HG02840 (cell line): ENCODE results near the gene FCN2.

Experiments
- ATAC-seq: cut with Tn5 transposase; IDR thresholded peaks from one replicate; pipeline ENCODE4 v1.9.1; 2021; ENCODE audit warnings: mild to moderate bottlenecking, moderate library complexity, moderate number of reproducible peaks; ENCODE audit not compliant: unreplicated experiment, low FRiP score

Gene FCN2

DNA sequence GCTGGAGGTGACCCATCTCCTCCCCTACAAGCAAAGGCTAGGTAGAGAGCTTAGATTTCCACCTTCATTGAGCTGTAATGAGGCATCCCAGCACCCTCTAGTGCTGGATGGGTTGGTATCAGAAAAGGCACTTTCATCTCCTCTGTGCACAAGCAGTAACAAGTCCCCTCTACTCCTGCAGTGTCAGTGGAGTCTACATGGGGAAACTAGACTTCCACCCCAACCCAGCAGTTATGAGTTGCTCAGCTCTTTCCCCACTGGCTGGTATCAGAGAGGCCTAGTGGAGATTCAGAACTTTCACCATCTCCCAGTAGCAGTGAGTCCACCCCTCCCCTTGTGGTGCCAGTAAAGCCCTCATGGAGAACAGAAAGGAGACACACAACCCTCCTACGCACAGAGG is 19.2 kb downstream of the FCN2 start:
- ATAC-seq = no peak

DNA sequence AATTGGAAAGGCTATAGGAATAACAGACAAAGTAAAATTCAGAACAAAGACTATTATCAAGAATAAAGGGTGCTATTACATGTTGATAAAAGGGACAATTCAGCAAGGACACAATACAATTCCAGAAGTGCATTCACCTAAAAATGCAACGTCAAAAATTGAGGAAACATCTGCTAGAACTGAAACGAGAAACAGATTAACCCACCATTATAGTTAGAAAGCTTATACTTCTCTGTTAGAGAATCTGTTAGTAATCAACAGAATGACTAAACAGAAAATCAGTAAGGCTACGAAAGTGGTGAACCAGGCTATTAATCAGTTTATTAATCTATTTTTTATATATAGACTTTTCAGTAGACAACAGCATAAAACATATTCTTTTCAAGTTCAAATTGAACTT is 22.3 kb downstream of the FCN2 start:
- ATAC-seq = no peak

DNA sequence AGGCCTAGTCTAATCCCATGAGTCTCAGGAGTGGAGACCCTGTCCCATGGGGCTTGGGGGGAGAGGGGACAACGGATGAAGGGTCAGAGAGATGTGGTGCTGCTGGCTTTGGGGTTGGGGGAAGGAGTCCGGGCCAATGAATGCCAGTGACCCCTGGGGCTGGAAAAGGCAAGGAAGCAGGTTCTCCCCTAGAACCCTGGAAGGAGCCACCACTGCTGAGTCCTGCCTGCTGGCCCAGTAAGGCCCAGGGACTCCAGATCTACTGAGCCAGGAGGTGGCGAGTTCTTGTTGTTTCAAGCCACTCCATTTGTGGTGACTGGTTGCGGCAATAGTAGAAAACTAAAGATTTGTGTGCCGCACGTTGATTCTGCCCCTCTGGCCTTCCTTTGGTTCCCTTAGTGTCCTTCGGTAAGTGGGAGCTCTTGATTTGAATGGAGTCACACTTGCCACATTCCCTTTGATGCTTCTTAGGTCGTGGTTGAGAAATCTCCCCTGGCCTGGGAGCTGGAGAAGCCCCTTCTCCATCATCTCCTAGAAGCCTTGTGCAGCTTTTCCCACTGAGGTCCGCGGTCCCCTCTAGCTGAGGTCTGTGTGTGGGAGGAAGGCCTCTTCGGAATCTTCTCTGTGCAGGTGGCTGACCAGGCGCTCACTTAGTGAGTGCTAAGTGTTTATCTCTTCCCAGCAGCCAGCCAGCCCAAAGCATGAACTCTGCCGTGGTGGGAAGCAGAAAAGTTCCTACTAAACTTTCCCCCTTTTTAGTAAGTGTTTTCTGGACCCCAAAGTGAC is 28.1 kb downstream of the FCN2 start:
- no peak for ATAC-seq

DNA sequence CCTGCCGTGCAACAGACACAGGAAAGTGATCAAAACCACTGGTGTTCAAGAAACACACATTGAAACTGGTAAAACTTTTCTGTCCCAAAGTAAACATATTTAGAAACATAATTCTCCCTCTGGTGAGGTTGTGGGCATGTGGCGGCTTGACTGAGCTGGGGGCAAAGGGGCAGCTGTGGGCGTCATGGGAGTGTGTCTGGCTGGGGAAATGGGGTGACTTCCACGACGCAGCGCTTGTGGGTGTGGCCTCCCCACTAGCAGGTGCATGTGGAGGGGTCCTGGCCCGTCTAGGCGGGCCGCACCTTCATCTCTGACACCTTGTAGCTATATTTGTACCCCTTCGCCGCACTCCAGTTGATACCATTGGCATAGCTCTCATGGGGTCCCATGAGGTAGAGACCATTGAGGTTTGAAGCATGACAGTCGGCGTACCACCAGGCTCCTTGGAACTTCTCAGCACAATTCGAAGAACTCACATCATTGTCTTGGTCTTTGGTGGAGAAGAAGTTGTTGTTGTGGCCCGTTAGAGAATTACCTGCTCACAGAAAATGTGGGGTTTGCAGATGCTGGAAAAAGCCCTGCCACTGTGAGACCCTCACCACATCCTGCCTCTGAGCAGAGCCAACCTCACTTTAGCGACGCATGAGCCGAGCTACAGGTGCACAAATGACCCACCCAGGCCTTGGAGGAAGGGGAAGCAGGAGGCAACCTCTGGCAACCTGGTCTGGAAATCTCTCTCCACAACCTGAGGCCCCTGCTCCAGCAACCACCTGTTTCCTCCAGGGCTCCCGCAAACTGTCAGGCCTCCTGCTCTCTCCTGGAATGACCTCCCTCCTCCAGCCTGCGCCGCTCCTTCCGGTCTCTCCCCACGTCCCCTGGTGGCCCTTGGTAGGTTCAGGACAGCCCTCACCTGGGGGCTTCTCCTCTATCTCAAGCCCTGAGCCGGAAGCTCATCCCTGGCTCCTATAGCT is 29.2 kb downstream of the FCN2 start:
- ATAC-seq = no peak

DNA sequence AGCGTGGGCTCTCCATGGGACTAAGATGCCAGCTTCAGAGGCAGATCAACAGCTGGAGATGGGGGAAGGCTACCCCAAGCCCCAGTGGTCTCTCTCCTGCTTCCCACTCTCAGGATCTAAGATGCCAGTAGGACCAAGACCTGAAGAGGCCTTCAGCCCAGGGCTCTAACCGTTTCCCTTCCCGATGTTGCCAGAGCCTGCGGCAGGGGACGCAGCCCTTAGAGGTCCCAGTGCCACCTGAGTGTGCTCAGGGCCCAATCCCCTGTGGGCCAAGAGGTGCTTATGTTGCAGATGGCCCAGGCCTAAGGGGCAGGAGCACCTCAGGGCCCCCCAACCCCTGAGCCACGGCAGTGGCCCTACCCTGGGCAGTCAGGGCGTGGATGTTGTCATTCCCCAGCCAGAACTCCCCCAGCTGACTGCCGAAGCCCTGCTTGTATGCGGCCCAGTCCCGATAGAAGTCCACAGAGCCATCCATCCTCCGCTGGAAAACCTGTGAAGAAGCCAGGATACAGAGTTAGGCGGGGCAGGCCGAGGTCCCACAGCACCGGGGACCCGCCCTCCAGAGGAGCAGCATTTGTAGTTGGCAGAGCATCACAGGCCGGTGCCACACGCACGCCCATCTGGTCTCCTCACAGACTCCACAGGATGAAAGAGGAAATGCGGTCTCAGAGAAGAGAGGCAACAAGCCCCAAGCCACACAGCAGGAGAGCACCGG is 31.7 kb downstream of the FCN2 start:
- no peak for ATAC-seq

DNA sequence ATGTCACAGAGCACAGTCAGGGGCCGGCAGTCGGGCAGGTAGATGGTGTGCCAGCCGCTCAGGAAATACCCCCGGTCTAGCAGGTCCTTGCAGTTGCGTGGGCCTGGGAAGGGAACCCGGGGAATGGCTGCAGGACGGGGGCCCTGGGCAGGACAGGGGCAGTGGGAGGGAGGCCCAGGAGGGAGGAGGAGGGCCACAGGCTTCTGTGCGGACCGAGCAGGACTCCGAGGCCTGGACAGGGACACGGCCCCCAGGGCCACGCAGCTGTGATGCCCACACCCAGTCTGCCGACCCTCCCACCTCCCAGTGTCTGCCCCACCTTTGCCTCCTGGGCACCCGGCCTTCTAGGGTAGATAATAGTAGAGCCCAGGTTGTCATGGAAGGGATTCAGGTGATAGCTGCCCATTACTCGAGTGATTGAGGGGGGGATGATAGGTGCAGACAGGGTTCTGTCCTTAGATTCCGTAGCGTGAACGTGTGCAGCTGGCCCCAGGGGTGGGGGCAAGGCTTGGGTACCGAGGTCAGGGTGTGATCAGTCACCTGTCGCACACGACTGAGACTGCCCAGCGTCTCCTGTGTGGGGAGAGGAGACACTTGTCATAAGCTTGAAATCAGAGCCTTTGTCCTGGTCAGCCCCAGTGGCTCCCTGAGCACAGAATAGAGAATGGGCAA is 32.6 kb downstream of the FCN2 start:
- ATAC-seq = no peak

DNA sequence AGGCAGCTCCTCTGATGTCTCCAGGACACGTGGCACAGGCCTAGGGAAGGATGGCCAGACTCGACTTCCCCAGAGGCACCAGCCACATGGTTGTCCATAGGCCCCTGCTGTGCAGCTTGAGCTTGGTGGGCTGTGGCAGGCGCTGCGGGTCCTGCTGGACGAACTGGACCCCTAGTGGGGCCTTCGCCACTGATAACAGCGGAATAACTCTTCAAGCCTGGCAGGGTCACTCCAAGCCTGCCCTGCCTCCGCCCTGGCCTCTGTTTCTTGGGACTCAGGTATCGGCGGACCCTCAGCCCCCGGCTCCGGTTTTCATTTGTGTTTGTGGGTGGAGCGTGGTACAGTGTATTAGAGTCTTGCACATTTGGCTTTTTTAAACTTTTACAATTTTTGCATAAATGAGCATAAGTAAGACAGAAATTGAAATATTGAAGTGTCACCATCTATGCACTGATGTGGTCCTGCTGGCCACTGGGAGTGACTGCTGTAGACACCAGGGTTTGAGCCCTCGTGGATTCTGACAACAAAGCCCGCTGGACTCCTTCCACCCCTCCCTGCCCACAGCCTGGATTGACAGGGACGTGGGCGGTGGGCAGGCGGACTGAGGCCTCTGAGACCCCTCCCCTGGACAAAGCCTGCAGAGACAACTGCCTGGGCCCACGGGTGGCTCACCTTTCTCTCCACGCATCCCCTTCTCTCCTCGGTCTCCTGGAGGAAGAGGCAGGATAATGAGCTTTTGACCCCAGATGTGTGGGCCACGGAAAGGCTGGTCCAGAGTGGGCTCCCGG is 33.3 kb downstream of the FCN2 start:
- no peak for ATAC-seq

DNA sequence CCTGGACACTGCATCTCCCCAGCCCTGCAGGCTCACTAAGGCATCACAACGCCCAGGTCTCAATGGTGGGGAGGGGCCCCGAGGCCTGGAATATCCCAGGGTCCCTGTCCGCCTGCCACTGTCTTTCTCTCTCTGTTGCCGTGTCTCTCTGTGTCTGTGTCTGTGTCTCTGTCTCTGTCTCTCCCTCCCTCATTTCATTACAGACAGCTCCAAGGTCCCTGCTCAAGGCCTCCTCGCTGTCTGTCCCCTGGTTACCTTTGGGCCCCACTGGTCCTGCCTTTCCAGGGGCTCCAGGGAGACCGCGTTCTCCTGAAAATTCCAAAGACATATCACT is 33.9 kb downstream of the FCN2 start:
- no peak for ATAC-seq

DNA sequence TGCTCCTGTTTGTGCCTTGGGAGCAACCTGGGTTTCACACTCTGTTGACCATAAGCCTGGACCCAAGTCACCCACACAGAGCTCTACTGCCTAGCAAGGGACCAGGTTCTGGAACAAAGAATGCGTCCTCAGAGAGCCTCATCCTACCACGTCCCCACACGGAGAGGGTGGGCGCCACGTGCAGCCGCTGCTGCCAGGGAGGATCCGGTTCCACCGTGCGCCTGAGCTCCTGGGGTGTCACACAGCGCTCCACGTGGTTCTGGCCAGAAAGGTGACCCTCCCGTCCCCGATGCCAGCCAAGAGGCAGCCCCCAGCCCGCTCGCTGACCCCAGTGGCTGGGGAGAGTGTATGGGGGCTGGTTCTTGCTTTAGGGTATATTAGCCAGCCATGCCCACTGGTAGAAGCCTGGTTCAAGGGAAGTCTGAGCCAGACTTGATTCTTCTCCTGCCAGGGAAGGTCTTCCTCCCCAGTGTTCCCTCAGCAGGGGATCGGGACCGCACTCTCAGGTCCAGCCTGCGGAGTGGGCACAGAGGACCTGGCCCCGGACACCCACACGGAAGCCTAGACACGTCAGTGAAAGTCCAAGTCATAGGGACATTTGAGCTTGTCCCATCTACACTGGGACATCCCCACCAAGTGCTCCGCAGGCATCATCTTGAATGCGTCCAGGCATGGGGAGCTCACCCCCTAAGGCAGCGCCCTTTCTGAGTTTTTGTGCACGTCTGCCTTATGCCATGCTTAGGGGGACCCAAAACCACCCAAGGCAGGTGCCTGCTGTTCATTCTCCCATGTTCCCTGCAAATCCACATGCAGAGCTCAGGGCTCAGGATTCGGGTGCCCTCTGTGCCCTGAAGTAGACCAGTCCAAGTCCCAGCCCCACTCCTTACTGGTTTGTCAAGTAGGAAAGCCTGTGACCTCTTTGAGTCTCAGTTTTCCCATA is 34.7 kb downstream of the FCN2 start:
- ATAC-seq = no peak

DNA sequence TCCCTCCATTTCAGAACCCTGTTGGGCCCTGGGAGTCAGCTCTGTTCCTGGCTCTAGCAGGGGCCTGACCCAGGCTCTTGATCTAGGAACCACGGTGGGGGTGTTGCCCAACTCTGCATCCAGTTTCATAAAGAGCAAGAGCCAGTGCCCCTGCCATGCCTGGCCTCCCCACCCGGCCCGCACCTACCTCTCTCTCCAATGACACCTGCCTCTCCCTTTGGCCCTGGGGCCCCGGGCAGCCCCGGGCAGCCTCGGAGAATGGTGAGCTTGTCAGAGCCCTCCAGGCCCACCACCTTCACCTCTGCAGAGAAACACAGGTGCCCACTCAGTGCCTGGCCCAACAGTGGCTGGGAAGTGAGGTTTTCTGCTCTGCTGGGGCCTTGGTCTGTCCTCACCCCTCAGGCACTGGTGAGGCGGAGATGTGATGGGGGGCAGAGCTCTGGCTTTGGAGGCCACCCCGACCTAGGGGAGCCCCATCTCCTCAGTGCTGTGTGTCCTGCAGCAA is 35.6 kb downstream of the FCN2 start:
- ATAC-seq = no peak

DNA sequence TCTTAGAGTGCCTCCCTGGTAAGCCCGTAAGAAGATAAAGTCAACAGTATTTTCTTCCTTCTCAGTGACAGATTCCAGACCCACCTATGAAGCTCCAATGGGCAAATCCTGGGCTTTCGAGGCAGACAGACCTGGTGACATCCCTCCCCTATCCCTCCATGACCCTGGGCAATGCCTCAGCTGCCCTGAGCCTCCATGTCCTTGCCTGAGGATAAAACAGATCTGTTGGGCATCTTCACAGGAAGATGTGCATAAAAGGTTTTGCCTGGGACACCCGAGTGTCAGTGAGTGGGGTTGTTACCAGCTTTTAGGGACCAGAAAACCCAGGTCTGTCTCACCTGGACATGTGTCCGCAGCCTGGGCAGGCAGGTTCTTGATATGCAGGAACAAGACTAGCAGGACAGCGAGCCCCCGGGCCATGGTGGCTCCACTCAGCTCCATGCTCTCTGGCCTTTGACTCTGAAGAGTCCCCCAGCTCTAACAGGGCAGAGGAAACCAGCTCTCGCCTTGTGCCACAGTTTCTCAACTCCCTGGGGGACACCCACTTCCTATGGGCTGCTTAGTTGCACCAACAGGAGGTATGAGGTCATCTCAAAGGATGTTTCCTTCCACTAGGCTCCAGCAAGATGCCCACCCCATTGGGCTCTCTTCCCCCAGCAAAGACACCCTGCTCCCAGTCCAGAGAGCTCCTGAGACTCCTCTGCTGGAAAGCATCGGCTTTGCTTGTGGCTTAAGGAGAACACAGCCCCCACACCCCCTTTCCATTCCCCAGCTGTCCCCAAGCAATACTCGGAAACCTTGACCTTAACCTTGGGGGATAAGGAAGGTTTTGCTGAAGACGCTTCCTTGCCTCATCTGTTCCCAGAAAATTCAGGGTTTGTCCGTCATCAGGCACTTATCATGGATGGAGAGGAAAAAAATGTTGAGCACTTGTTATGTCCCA is 37.1 kb downstream of the FCN2 start, which contains the start of gene FCN1:
Gene FCN1 (minus strand): TSS at position 482 of the 943 bp plus-strand sequence. CDS start 41 bp downstream, at position 441.
- ATAC-seq = no peak

DNA sequence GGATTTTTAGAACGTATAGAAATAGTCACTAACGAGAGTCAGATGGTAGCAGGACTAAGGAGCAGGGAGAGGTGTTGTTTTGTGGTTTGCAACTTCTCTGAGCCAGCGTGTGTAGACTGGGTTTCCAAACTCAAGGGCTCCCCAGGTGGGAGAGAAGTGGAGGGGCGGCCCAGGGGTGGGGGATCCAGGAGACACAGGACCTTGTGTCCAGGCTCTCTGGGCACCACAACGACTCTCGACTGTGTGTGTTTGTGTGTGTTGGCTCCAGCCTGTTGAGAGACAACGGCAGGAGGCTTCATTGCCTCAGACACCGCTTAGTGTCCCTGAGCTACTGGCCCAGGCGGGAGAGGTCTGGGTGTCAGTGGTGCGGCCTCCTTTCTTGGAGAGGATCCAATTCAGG is 38.0 kb downstream of the FCN2 start:
- ATAC-seq = no peak

DNA sequence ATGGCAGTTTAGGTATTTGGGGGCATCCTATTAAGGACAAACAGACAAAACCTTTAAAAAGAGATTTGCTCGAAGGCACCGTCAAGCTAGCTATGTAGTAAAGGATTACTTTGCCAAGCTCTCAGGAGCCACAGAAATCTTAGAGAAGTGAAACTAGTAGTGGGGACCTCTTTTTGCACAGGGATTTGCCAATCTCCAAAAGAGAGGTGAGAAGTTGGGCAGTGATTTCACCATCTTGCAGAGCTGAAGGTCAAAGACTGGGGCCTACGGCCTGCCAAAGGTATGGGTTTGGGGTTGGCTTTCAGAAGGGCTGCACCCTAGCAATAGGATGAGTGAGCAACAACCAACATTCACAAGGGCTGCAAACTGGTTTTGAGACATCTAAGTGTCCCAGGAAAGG is 38.7 kb downstream of the FCN2 start:
- ATAC-seq = no peak

DNA sequence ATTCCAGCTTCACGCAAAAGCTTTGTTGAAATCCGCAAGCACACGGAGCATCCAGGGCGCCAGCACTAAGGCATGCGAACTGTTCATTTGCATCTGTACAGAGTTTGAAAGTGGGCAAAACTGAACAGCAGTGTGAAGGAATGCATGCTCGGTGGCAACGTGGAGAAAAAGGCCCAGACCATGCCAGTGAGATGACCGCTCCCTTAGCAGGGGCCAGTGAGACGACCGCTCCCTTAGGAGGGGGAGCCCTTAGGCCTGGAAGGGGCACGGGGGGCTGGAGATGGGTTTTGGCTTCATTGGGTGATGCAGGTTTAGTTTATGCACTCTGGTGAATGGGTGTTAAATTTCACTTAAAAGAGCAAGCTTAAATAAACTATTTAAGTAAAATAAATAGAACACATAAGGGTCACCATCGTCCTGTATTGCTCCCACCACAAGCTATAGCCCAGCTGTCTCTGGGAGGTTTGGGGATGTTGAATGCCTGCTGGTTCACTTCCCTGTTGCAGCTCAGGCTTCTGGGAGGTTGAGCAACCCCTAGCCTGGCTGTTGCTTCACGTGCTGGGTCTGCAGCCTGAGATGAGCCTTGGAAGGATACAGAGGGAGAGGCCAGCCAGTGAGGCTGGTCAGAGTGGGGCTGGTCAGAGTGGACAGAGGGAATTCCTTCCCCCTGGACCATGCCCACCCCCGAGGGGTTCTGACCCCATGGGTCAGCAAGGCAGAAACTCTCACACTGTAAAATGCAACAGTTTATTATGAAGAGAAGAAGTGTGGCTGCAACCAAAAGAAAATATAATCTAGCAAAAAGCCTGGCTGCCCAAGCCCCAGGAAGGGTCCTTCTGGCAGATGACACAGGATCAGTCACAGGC is 41.7 kb downstream of the FCN2 start:
- ATAC-seq = no peak

DNA sequence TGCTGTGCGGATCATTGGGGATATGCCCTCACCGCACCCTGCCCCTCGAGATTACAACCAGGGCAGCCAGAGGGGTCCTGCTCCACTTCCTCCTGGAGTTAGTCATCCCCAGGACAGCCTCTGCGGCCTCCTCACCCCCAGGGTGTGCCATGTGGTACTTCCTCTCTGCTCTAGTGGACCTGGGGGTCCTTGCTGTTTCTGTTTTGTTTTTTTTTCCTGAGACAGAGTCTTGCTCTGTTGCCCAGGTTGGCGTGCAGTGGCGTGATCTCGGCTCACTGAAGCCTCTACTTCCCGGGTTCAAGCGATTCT is 42.3 kb downstream of the FCN2 start:
- no peak for ATAC-seq

DNA sequence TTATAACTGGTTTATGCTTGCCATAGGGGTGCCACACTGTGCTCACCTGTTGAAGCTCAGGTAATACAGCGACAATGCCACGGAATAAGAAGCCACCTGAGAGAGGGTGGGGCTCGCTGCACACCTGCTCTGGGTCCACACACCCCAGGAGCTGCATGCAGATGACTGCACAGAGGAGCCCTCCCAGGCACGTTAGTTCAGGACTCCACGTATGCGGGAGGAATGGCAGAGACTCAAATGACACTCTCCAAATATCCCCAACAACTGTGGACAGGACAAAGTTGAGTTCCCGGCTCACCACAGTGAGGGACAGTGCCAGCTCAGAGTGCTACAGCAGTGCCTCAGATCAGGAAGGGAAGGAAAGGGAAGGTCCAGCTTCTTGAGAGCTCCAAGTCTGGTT is 42.9 kb downstream of the FCN2 start:
- no peak for ATAC-seq
